Pancreas (tissue), 10 donors: ENCODE data around the gene NOS3. TPM values are rescaled to one million over a fixed set of nuclear protein-coding genes. Genes with fewer than 3 reads are reported as not detected.

ENCODE experiments used
- ATAC-seq, 4 donors: fragments of 200-7000 bp; cut with Tn5 transposase; one replicate each; pipeline versions ENCODE4 v1.8.0 to v1.9.1; 2020; ENCODE audit warnings: mild to moderate bottlenecking in 4 of 4, moderate library complexity in 4 of 4
- DNase-seq, 6 donors: peaks; one replicate each; pipeline ENCODE4 v3.0.0-alpha.2; 2020
- FAIRE-seq: peaks from 2 replicates; lab custom pipeline; 2012; peaks lifted over from hg19 to GRCh38; lab: Jason Lieb, UNC
- H3K27ac ChIP-seq, 4 donors: fragments of 200-600 bp; sonication (generic); 1 replicate in 3 of 4; 2 replicates in 1 of 4; pipeline versions ENCODE4 v1.5.0 to v1.8.0; 2020
- H3K27me3 ChIP-seq, 4 donors: fragments of 200-600 bp; one replicate each; pipeline ENCODE4 v1.8.0; 2021
- H3K36me3 ChIP-seq, 3 donors: fragments of 200-600 bp; sonication (generic) in 1 of 3; one replicate each; pipeline versions ENCODE4 v1.5.0 to v1.8.0; 2020 to 2021
- H3K4me1 ChIP-seq, 3 donors: fragments of 200-600 bp; one replicate each; pipeline ENCODE4 v1.8.0; 2021
- H3K4me3 ChIP-seq, 4 donors: fragments of 200-600 bp; sonication (generic) in 2 of 4; one replicate each; pipeline versions ENCODE4 v1.5.0 to v1.8.0; 2020 to 2021
- H3K9me3 ChIP-seq, 4 donors: fragments of 200-600 bp; one replicate each; pipeline ENCODE4 v1.8.0; 2021
- CTCF ChIP-seq, 4 donors: fragments of 200-600 bp; sonication (generic) in 3 of 4; IDR thresholded peaks; one replicate each; pipeline versions ENCODE4 v1.5.0 to v1.8.0; 2021; ENCODE audit warnings: antibody characterized with exemption in 4 of 4
- WGBS, 2 donors: extraction: QIAGEN DNeasy Blood & Tissue Kit; methylation state at CpG; one replicate each; pipeline ENCODE4 v1.1.7; 2013; 5-methylcytosine and 5-hydroxymethylcytosine counted together
- intact Hi-C, 3 donors: fragments of 100-400 bp; cut with DNase I; formaldehyde crosslinking; loops; one replicate each; pipeline versions ENCODE4 v1.11.1 to v1.14.2; 2022
- polyA plus RNA-seq, 2 donors: library from polyadenylated mRNA; stranded (reverse); fragments of 200-250 nt; gene quantifications; one replicate each; pipeline ENCODE4 v1.2.3, GENCODE V29; 2013
- total RNA-seq, 6 donors: library from RNA; stranded (reverse); fragmentation: NEBNext Ultra II Directional in 4 of 6; extraction: Animal tissue kit (Norgen Biotek cat#: 25700) in 4 of 6; gene quantifications; one replicate each; pipeline versions ENCODE4 v1.2.1 to v1.2.4, GENCODE V29; 2021 to 2023
- donor health status: healthy with polysubstance abuse.
- donor health status: DM: no; HTN: no; CAD: no; lungs with moderate emphysema.
- donor health status: DM: no; HTN: no; CAD: no.
- donor health status: control.
- donor health status: control.
- donor health status: Bipolar disorder and iron deficiency.
- donor health status: DM: yes; HTN: yes; CAD: no.
- donor health status: DM: no; HTN: no; CAD: no.
- donor health status: DM: no; HTN: no; CAD: no.
- donor health status: DM: yes; HTN: yes; CAD: no.

Gene NOS3
- total and polyA plus RNA-seq, 8 donors, result 1.0 to 12.5 (median 3.5) TPM

GRCh38 chr7:150986099-150986512 lies 4.7 kb upstream of the NOS3 start:
- Histone ChIP-seq H3K27me3 (peaks cover 0 to 12% (median 0%) of the 10 kb centered on the region in 4 donors), H3K36me3 (no peaks in the 10 kb centered on the region), H3K27ac (no peak overlapping the region), H3K4me3 (no peak overlapping the region), H3K4me1 (no peaks in the 10 kb centered on the region), H3K9me3 (no peaks in the 10 kb centered on the region)
- peak in 3 of 4 donors; percentile 83 to 86 (median 83) for ATAC-seq
- peak; percentile 23 to 47 (median 26) for TF ChIP-seq CTCF (IDR thresholded peaks at IDR 0.05)
- intact Hi-C loops, result loop anchor here in 2 of 3 donors (5.0 kb wide), 1 partner anchor 89 kb away; no protein-coding TSS in a partner anchor
- FAIRE-seq, result no peak
- DNase-seq, result peak in 5 of 6 donors; percentile 46 to 80 (median 67)
- WGBS, 2 donors, result 7 to 12% methylated on average over 16 of the region's 16 CpGs

- no peak for TF ChIP-seq CTCF (IDR thresholded peaks at IDR 0.05)
- no peaks in the 10 kb centered on the region for H3K4me1 ChIP-seq
- H3K27ac ChIP-seq, result no peak overlapping the region
- no peaks in the 10 kb centered on the region for H3K36me3 ChIP-seq
- H3K9me3 ChIP-seq, result no peaks in the 10 kb centered on the region
- ATAC-seq (no peak), DNase-seq (peak in 2 of 6 donors; percentile 11 to 29), FAIRE-seq (no peak)
- no peak overlapping the region for H3K4me3 ChIP-seq
- peaks cover 0 to 12% (median 0%) of the 10 kb centered on the region in 4 donors for H3K27me3 ChIP-seq
- 49 to 57% methylated on average over 5 of the region's 5 CpGs for WGBS, 2 donors
- intact Hi-C loops, result loop anchor here in 2 of 3 donors (5.0 kb wide), 1 partner anchor 89 kb away; no protein-coding TSS in a partner anchor
Measured at GRCh38 chr7:150986556-150986955, 4.3 kb upstream of the NOS3 start.

GRCh38 chr7:150988230-150989226 lies 2.3 kb upstream of the NOS3 start:
- DNase-seq (peak in 3 of 6 donors; percentile 45 to 59 (median 49)), ATAC-seq (peak; percentile 36 to 67 (median 56)), FAIRE-seq (no peak)
- H3K9me3 ChIP-seq, result no peaks in the 10 kb centered on the region
- no peaks in the 10 kb centered on the region for H3K36me3 ChIP-seq
- H3K4me1 ChIP-seq, result no peaks in the 10 kb centered on the region
- intact Hi-C loops, result loop anchor here in 2 of 3 donors (5.0 kb wide), 1 partner anchor 91 kb away; no protein-coding TSS in a partner anchor
- no peak overlapping the region for H3K27ac ChIP-seq
- H3K27me3 ChIP-seq, result peaks cover 0 to 12% (median 0%) of the 10 kb centered on the region in 4 donors
- 16 to 20% methylated on average over 31 of the region's 31 CpGs for WGBS, 2 donors
- no peak overlapping the region for H3K4me3 ChIP-seq
- peak; percentile 67 to 72 (median 70) for TF ChIP-seq CTCF (IDR thresholded peaks at IDR 0.05)

GRCh38 chr7:150989456-150989855 lies 1.4 kb upstream of the NOS3 start:
- FAIRE-seq, result no peak
- Histone ChIP-seq H3K36me3 (no peaks in the 10 kb centered on the region), H3K27me3 (peaks cover 0 to 12% (median 0%) of the 10 kb centered on the region in 4 donors), H3K4me3 (no peak overlapping the region), H3K9me3 (no peaks in the 10 kb centered on the region), H3K4me1 (no peaks in the 10 kb centered on the region), H3K27ac (no peak overlapping the region)
- TF ChIP-seq CTCF (IDR thresholded peaks at IDR 0.05), result no peak
- peak in 2 of 6 donors; percentile 6 to 37 for DNase-seq
- ATAC-seq, result no peak
- intact Hi-C loops, result loop anchor here in 2 of 3 donors (5.0 kb wide), 1 partner anchor 92 kb away; no protein-coding TSS in a partner anchor
- WGBS, 2 donors, result 47 to 49% methylated on average over 5 to 7 of the region's 7 CpGs
